Measurements from ENCODE around the gene AMIGO2. TPM values are rescaled to one million over a fixed set of nuclear protein-coding genes. Genes with fewer than 3 reads are reported as not detected.

Gene AMIGO2
- total RNA-seq, 1 experiment from 2014 or later, result 8.6 TPM

DNA sequence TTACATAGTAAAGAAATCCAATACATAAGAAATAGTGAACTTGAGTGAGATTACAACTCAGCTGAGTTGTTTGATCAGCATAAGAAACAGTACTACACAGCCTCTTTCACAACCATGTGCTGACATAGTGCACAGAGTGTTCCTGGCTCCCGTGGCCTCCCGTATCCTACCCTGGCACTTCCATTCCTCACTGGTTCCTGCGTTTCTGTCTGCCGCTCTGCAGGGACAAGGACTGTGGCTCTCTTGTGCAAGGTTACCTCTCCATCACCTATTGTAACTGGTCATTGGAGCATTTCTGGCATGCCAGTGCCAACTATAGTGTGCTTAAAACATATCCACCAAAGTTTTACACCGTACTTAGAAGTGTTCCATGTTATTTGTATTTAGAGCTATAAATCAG lies 46.7 kb downstream of the AMIGO2 start:
- peaks cover 24 to 30% of the 10 kb centered on the region in 2 experiments for H3K4me1 Mint-ChIP-seq
- no peaks in the 10 kb centered on the region for H3K79me2 ChIP-seq (ENCODE audit: insufficient read depth, low read length)
- no peaks in the 10 kb centered on the region for H3K9me3 Mint-ChIP-seq
- no peak overlapping the region for H3K27ac ChIP-seq (ENCODE audit: insufficient read length, low read depth, low read length)
- peak; percentile 38 for DNase-seq
- H2BK15ac ChIP-seq (ENCODE audit: low read depth, low read length), result no peak overlapping the region
- H3K79me1 ChIP-seq (ENCODE audit: insufficient read depth, low read depth, low read length, poor library complexity, severe bottlenecking), result no peaks in the 10 kb centered on the region
- no peak overlapping the region for H3K4me2 ChIP-seq (ENCODE audit: insufficient read depth, insufficient read length, low read length)
- no peak overlapping the region for H2BK120ac ChIP-seq (ENCODE audit: low read depth, low read length, poor library complexity, severe bottlenecking)
- H3K23me2 ChIP-seq (ENCODE audit: insufficient read length, low read depth, low read length, poor library complexity, severe bottlenecking), result no peaks in the 10 kb centered on the region
- no CpG with 5 or more reads among the region's 5 CpGs for WGBS (ENCODE audit: extremely low coverage, insufficient read length, low lambda C conversion rate)
- H3K27me3 ChIP-seq (ENCODE audit: insufficient read depth, low read length), result no peaks in the 10 kb centered on the region
- H3K14ac ChIP-seq (ENCODE audit: insufficient read depth, low read length), result no peak overlapping the region
- H3K9me3 ChIP-seq (ENCODE audit: control insufficient read depth, low read depth, low read length), result no peaks in the 10 kb centered on the region
- H4K5ac ChIP-seq (ENCODE audit: insufficient read length, low read depth, low read length), result no peak overlapping the region
- no peak overlapping the region for H2AFZ ChIP-seq (ENCODE audit: low read length)
- H3K18ac ChIP-seq (ENCODE audit: insufficient read length, low read depth, low read length), result no peak overlapping the region
- H3K56ac ChIP-seq (ENCODE audit: insufficient read length, low read depth, low read length), result no peak overlapping the region
- H3K27me3 Mint-ChIP-seq (ENCODE audit: low read depth), result no peaks in the 10 kb centered on the region
- H3K4me3 Mint-ChIP-seq, result no peak overlapping the region
- no peaks in the 10 kb centered on the region for H3K36me3 Mint-ChIP-seq (ENCODE audit: insufficient read depth in 1 of 3, low read depth in 3 of 3)
- no peak overlapping the region for H3K4ac ChIP-seq (ENCODE audit: low read depth, low read length)
- TF ChIP-seq, protein P1, sequence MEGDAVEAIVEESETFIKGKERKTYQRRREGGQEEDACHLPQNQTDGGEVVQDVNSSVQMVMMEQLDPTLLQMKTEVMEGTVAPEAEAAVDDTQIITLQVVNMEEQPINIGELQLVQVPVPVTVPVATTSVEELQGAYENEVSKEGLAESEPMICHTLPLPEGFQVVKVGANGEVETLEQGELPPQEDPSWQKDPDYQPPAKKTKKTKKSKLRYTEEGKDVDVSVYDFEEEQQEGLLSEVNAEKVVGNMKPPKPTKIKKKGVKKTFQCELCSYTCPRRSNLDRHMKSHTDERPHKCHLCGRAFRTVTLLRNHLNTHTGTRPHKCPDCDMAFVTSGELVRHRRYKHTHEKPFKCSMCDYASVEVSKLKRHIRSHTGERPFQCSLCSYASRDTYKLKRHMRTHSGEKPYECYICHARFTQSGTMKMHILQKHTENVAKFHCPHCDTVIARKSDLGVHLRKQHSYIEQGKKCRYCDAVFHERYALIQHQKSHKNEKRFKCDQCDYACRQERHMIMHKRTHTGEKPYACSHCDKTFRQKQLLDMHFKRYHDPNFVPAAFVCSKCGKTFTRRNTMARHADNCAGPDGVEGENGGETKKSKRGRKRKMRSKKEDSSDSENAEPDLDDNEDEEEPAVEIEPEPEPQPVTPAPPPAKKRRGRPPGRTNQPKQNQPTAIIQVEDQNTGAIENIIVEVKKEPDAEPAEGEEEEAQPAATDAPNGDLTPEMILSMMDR (conservative IDR thresholded peaks at IDR 0.05), result no peak
- no peak overlapping the region for H4K8ac ChIP-seq (replicated peaks; ENCODE audit: insufficient read length, low read depth, low read length)
- H3K23ac ChIP-seq (ENCODE audit: insufficient read length, low read depth, low read length), result no peak overlapping the region
- H3K27ac Mint-ChIP-seq, result no peak overlapping the region
- H2BK5ac ChIP-seq (ENCODE audit: insufficient read length, low read length), result no peak overlapping the region
- no peak overlapping the region for H2BK20ac ChIP-seq (ENCODE audit: low read depth, low read length, poor library complexity, severe bottlenecking)
- no peak overlapping the region for H3T11ph ChIP-seq (ENCODE audit: low read length)
- no peak overlapping the region for H2AK5ac ChIP-seq (ENCODE audit: insufficient read length, low read length)
- H4K91ac ChIP-seq (ENCODE audit: insufficient read length, low read depth, low read length), result no peak overlapping the region
- H2BK12ac ChIP-seq (ENCODE audit: insufficient read length, low read depth, low read length), result no peak overlapping the region
- H3K9ac ChIP-seq (ENCODE audit: extremely low read depth, insufficient read length, low read length), result no peak overlapping the region
- no peaks in the 10 kb centered on the region for H4K20me1 ChIP-seq (ENCODE audit: control insufficient read depth, insufficient read depth, insufficient read length)
- H3K4me1 ChIP-seq (ENCODE audit: insufficient read depth, low read length), result no peaks in the 10 kb centered on the region; the same call in 1 of the 2 replicates
